Osteoblast (primary cell): ENCODE results near the gene PIBF1. TPM values are rescaled to one million over a fixed set of nuclear protein-coding genes. Genes with fewer than 3 reads are reported as not detected.

Experiments
- DNase-seq: peaks from one replicate; pipeline ENCODE4 v3.0.0; 2011; ENCODE audit warnings: low spot score, mixed read lengths; ENCODE audit not compliant: insufficient read length; ENCODE audit errors: missing footprints
- H2AFZ ChIP-seq: 2 replicates; pipeline ENCODE4 v1.6.0; 2011; ENCODE audit warnings: mild to moderate bottlenecking, low read length
- H3K27ac ChIP-seq: 2 replicates; pipeline ENCODE4 v1.5.1; 2011; ENCODE audit warnings: mild to moderate bottlenecking, low read depth, low read length, moderate library complexity
- H3K27me3 ChIP-seq: 2 replicates; pipeline ENCODE4 v1.6.0; 2012; ENCODE audit warnings: mild to moderate bottlenecking, control low read depth, inconsistent platforms, low read length, moderate library complexity; ENCODE audit not compliant: insufficient read depth
- H3K36me3 ChIP-seq: 2 replicates; pipeline ENCODE4 v1.5.1; 2011; ENCODE audit warnings: mild to moderate bottlenecking, low read length, control low read depth, moderate library complexity; ENCODE audit not compliant: insufficient read depth
- H3K4me1 ChIP-seq: 2 replicates; pipeline ENCODE4 v1.5.1; 2011; ENCODE audit warnings: mild to moderate bottlenecking, low read length, control low read depth, moderate library complexity; ENCODE audit not compliant: insufficient read depth
- H3K4me2 ChIP-seq: 2 replicates; pipeline ENCODE4 v1.6.0; 2011; ENCODE audit warnings: mild to moderate bottlenecking, low read length; ENCODE audit not compliant: insufficient read depth
- H3K4me3 ChIP-seq: fragments of 200-600 bp; sonication (generic); 3 replicates; pipeline ENCODE4 v1.5.1; 2012; ENCODE audit warnings: mild to moderate bottlenecking, low read length, inconsistent platforms; ENCODE audit not compliant: insufficient read depth
- H3K79me2 ChIP-seq: 2 replicates; pipeline ENCODE4 v1.6.0; 2012; ENCODE audit warnings: mild to moderate bottlenecking, low read length, control low read depth, inconsistent platforms; ENCODE audit not compliant: insufficient read depth
- H3K9me3 ChIP-seq: 2 replicates; pipeline ENCODE4 v1.5.1; 2011; ENCODE audit warnings: low read depth, low read length, control low read depth
- H4K20me1 ChIP-seq: 2 replicates; pipeline ENCODE4 v1.6.0; 2012; ENCODE audit warnings: mild to moderate bottlenecking, low read length, control low read depth; ENCODE audit not compliant: insufficient read depth
- total RNA-seq: library from RNA; depleted of rRNA; stranded (reverse); fragments of >200 nt; gene quantifications from 2 replicates; pipeline ENCODE4 v1.2.3, GENCODE V29; 2012
- TF ChIP-seq, protein P1 (sequence below): IDR thresholded peaks from 2 replicates; pipeline ENCODE4 v1.5.1; 2011; ENCODE audit warnings: mild to moderate bottlenecking, low read depth, low read length, moderate library complexity; ENCODE audit errors: extremely low read depth

PIBF1 gene
- total RNA-seq, 1 donor = 19.9 TPM

DNA sequence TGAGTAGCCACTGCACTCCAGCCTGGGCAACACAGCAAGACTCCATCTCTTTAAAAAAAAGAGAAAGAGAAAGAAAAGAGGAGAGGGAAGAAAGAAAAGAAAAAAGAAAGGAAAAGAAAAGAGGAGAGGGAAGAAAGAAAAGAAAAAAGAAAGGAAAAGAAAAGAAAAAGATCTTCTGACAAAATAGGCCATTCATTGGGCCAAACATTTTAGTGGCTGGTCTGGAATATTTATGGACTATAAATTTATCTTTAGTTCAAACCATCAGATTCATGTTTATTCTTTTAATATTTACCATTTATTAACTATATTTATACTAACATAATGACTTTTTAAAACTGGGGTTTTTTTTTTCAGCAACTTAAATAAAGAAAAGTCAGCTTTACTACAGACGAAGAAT, 191.3 kb downstream of the PIBF1 start:
- H3K27me3 ChIP-seq = no peaks in the 10 kb centered on the region
- H4K20me1 ChIP-seq = no peaks in the 10 kb centered on the region
- H3K4me3 ChIP-seq = no peak overlapping the region
- H3K36me3 ChIP-seq = no peaks in the 10 kb centered on the region
- H3K27ac ChIP-seq = no peak overlapping the region
- H2AFZ ChIP-seq = no peak overlapping the region
- no peak overlapping the region for H3K4me2 ChIP-seq
- H3K79me2 ChIP-seq = no peaks in the 10 kb centered on the region
- no peaks in the 10 kb centered on the region for H3K4me1 ChIP-seq
- TF ChIP-seq, protein P1, sequence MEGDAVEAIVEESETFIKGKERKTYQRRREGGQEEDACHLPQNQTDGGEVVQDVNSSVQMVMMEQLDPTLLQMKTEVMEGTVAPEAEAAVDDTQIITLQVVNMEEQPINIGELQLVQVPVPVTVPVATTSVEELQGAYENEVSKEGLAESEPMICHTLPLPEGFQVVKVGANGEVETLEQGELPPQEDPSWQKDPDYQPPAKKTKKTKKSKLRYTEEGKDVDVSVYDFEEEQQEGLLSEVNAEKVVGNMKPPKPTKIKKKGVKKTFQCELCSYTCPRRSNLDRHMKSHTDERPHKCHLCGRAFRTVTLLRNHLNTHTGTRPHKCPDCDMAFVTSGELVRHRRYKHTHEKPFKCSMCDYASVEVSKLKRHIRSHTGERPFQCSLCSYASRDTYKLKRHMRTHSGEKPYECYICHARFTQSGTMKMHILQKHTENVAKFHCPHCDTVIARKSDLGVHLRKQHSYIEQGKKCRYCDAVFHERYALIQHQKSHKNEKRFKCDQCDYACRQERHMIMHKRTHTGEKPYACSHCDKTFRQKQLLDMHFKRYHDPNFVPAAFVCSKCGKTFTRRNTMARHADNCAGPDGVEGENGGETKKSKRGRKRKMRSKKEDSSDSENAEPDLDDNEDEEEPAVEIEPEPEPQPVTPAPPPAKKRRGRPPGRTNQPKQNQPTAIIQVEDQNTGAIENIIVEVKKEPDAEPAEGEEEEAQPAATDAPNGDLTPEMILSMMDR = no peak
- H3K9me3 ChIP-seq = no peaks in the 10 kb centered on the region
- no peak for DNase-seq

- Histone ChIP-seq H3K4me3 (no peak overlapping the region), H3K9me3 (no peaks in the 10 kb centered on the region), H3K4me2 (peak overlapping the region; percentile 23), H3K27ac (peak overlapping the region; percentile 69), H3K36me3 (no peaks in the 10 kb centered on the region), H3K4me1 (peaks cover 15% of the 10 kb centered on the region), H2AFZ (no peak overlapping the region), H4K20me1 (no peaks in the 10 kb centered on the region), H3K27me3 (no peaks in the 10 kb centered on the region), H3K79me2 (no peaks in the 10 kb centered on the region)
- TF ChIP-seq, protein P1 = no peak
- DNase-seq = peak; percentile 66
Observed at GRCh38 chr13:72983085-72983768, 201.3 kb downstream of the PIBF1 start.

DNA sequence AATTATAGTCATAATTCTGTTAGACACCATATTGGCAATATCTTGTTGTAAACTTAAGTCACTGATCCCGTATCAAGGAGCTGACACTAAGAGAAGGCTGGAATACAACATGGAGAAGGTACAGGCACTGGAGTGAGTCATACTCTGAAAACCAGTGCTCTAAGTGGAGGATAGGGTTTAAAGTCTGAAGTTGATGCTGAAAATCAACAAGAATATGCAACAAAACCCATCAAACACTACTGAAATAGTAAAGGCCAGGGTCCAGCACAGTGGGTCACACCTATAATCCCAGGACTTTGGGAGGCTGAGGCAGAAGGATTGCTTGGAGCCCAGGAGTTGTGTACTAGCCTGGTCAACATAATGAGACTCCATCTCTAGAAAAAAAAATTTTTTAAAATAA, 203.7 kb downstream of the PIBF1 start:
- no peaks in the 10 kb centered on the region for H3K36me3 ChIP-seq
- no peak for DNase-seq
- H2AFZ ChIP-seq = no peak overlapping the region
- no peak overlapping the region for H3K4me3 ChIP-seq
- H4K20me1 ChIP-seq = no peaks in the 10 kb centered on the region
- H3K9me3 ChIP-seq = no peaks in the 10 kb centered on the region
- TF ChIP-seq, protein P1 = no peak
- no peak overlapping the region for H3K4me2 ChIP-seq
- H3K27ac ChIP-seq = no peak overlapping the region
- no peaks in the 10 kb centered on the region for H3K79me2 ChIP-seq
- peaks cover 15% of the 10 kb centered on the region for H3K4me1 ChIP-seq
- no peaks in the 10 kb centered on the region for H3K27me3 ChIP-seq

DNA sequence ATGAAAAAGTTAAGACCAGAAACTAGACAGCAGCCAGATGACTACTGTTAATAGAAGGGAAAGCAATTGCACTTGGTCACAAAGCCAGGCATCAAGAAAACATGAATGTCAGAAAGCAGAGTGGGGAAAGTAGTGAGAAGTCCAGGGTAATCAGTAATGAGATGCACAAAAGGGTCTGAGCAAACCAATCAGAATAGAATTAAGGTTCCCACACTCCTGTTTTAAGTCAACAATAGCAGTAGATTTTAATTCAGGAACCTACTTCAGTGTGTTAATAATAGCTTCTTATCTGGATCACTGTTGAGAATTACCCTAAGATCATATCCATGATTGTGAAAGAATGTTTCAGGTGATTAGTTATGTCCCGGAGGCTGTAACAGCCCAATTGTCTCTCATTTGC, 204.3 kb downstream of the PIBF1 start:
- no peaks in the 10 kb centered on the region for H3K79me2 ChIP-seq
- TF ChIP-seq, protein P1 = no peak

More for the DNA sequence above, 204.3 kb downstream of the PIBF1 start:
- H3K36me3 ChIP-seq = no peaks in the 10 kb centered on the region
- DNase-seq = peak; percentile 26
- no peaks in the 10 kb centered on the region for H3K9me3 ChIP-seq
- H2AFZ ChIP-seq = no peak overlapping the region
- no peak overlapping the region for H3K27ac ChIP-seq
- peaks cover 15% of the 10 kb centered on the region for H3K4me1 ChIP-seq
- no peak overlapping the region for H3K4me2 ChIP-seq
- no peak overlapping the region for H3K4me3 ChIP-seq
- H3K27me3 ChIP-seq = no peaks in the 10 kb centered on the region
- no peaks in the 10 kb centered on the region for H4K20me1 ChIP-seq
